DOHH2 (cell line): ENCODE results near the gene LRRC73.
"Not testable (repeated sequence)": the region's sequence is repeated elsewhere in the genome, so short reads cannot be mapped to it uniquely, and the experiment has no call there.

Experiments used
- H3F3A ChIP-seq: fragments of 200-600 bp; sonication (generic), shearing (Covaris generic); 2 replicates; pipeline ENCODE4 v1.6.0; 2016; ENCODE audit warnings: antibody characterized with exemption, mild to moderate bottlenecking; ENCODE audit not compliant: control insufficient read depth, insufficient read depth
- H3K27ac ChIP-seq: fragments of 200-600 bp; sonication (generic); 2 replicates; pipeline ENCODE4 v1.5.1; 2014; ENCODE audit warnings: low read depth, mild to moderate bottlenecking, low read length, moderate library complexity
- H3K27me3 ChIP-seq: fragments of 200-600 bp; sonication (generic); 2 replicates; pipeline ENCODE4 v1.6.1; 2014; ENCODE audit warnings: mild to moderate bottlenecking, low read length, mixed read lengths; ENCODE audit not compliant: control insufficient read depth
- H3K36me3 ChIP-seq: fragments of 200-600 bp; sonication (generic); 2 replicates; pipeline ENCODE4 v1.6.1; 2014; ENCODE audit warnings: mild to moderate bottlenecking, low read length, moderate library complexity, mixed read lengths; ENCODE audit not compliant: control insufficient read depth
- H3K4me1 ChIP-seq: fragments of 200-600 bp; sonication (generic); 2 replicates; pipeline ENCODE4 v1.6.1; 2014; ENCODE audit warnings: mild to moderate bottlenecking, low read length, mixed read lengths; ENCODE audit not compliant: control insufficient read depth
- H3K4me2 ChIP-seq: fragments of 200-600 bp; sonication (generic); 2 replicates; pipeline ENCODE4 v1.6.0; 2014; ENCODE audit warnings: mild to moderate bottlenecking, low read length, moderate library complexity
- H3K4me3 ChIP-seq: fragments of 200-600 bp; sonication (generic); 2 replicates; pipeline ENCODE4 v1.5.1; 2014; ENCODE audit warnings: mild to moderate bottlenecking, low read length, mixed read lengths
- H3K79me2 ChIP-seq: fragments of 200-600 bp; sonication (generic); 2 replicates; pipeline ENCODE4 v1.6.1; 2014; ENCODE audit warnings: mild to moderate bottlenecking, low read length, mixed read lengths; ENCODE audit not compliant: control insufficient read depth
- H3K9me2 ChIP-seq: fragments of 200-600 bp; sonication (generic); replicated peaks from 2 replicates; pipeline ENCODE4 v1.6.1; 2014; ENCODE audit warnings: mild to moderate bottlenecking, low read length, mixed read lengths; ENCODE audit not compliant: control insufficient read depth
- H3K9me3 ChIP-seq: fragments of 200-600 bp; sonication (generic); 2 replicates; pipeline ENCODE4 v1.6.1; 2014; ENCODE audit warnings: antibody characterized with exemption, low read length, mixed read lengths; ENCODE audit not compliant: control insufficient read depth, insufficient read depth
- H4K20me1 ChIP-seq: fragments of 200-600 bp; sonication (generic); 2 replicates; pipeline ENCODE4 v1.6.0; 2014; ENCODE audit warnings: low read depth, mild to moderate bottlenecking, antibody characterized with exemption, low read length, moderate library complexity; ENCODE audit not compliant: control insufficient read depth, insufficient read depth
- EZH2phosphoT487 ChIP-seq: fragments of 200-600 bp; sonication (generic); IDR thresholded peaks from 2 replicates; pipeline ENCODE4 v1.6.1; 2017; ENCODE audit warnings: borderline replicate concordance, mild to moderate bottlenecking, antibody characterized with exemption, low read length, moderate library complexity, mixed read lengths
- TF ChIP-seq, protein P1 (sequence below): fragments of 200-600 bp; sonication (generic); IDR thresholded peaks from one replicate; pipeline ENCODE4 v1.5.1; 2014; ENCODE audit warnings: antibody characterized with exemption, mild to moderate bottlenecking, low read depth, low read length; ENCODE audit not compliant: poor library complexity, severe bottlenecking

Gene LRRC73

DNA sequence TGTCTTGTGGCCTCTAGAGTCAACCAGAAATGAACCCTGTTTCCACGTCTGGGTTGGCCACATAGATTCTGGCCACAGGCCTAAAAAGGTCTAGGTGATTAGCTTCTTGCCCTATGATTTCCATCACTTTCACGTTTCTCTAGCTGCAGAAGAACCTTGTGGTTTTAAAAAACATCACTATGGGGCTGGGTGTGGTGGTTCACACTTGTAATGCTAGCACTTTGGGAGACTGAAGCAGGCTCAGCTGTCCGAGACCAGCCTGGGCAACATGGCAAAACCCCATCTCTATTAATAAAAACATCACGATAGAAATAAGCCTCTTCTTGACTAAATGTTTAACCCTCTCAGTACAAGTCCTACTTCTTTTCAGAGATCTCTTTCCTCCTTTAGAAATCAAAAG lies 34.3 kb upstream of the LRRC73 start:
- no peak for TF ChIP-seq EZH2phosphoT487
- TF ChIP-seq, protein P1, sequence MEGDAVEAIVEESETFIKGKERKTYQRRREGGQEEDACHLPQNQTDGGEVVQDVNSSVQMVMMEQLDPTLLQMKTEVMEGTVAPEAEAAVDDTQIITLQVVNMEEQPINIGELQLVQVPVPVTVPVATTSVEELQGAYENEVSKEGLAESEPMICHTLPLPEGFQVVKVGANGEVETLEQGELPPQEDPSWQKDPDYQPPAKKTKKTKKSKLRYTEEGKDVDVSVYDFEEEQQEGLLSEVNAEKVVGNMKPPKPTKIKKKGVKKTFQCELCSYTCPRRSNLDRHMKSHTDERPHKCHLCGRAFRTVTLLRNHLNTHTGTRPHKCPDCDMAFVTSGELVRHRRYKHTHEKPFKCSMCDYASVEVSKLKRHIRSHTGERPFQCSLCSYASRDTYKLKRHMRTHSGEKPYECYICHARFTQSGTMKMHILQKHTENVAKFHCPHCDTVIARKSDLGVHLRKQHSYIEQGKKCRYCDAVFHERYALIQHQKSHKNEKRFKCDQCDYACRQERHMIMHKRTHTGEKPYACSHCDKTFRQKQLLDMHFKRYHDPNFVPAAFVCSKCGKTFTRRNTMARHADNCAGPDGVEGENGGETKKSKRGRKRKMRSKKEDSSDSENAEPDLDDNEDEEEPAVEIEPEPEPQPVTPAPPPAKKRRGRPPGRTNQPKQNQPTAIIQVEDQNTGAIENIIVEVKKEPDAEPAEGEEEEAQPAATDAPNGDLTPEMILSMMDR = no peak
- no peaks in the 10 kb centered on the region; the same call in 1 of the 2 replicates for H3K79me2 ChIP-seq
- no peaks in the 10 kb centered on the region for H3K9me2 ChIP-seq
- H3K9me3 ChIP-seq = no peaks in the 10 kb centered on the region
- no peak overlapping the region for H3K4me3 ChIP-seq
- H3K4me2 ChIP-seq = no peak overlapping the region
- H3K36me3 ChIP-seq = peaks cover 80% of the 10 kb centered on the region
- no peaks in the 10 kb centered on the region for H3K4me1 ChIP-seq
- no peaks in the 10 kb centered on the region for H3K27me3 ChIP-seq
- 0 out of 2 replicates have a peak, but pooled peaks cover 3% of the 10 kb centered on the region for H3F3A ChIP-seq
- no peaks in the 10 kb centered on the region for H4K20me1 ChIP-seq
- H3K27ac ChIP-seq = no peak overlapping the region

- no peak overlapping the region for H3K4me2 ChIP-seq
- no peak overlapping the region for H3K27ac ChIP-seq
- no peaks in the 10 kb centered on the region for H3K9me3 ChIP-seq
- H3K79me2 ChIP-seq = no peaks in the 10 kb centered on the region; the same call in 1 of the 2 replicates
- H3K4me1 ChIP-seq = no peaks in the 10 kb centered on the region
- H3K9me2 ChIP-seq = no peaks in the 10 kb centered on the region
- no peaks in the 10 kb centered on the region for H3K27me3 ChIP-seq
- TF ChIP-seq EZH2phosphoT487 = no peak
- TF ChIP-seq, protein P1 = no peak
- no peak overlapping the region for H3K4me3 ChIP-seq
- no peaks in the 10 kb centered on the region for H4K20me1 ChIP-seq
- H3K36me3 ChIP-seq = peaks cover 73% of the 10 kb centered on the region
- 0 out of 2 replicates have a peak, but pooled peaks cover 3% of the 10 kb centered on the region for H3F3A ChIP-seq
Observed at GRCh38 chr6:43541774-43542471, 31.8 kb upstream of the LRRC73 start.

DNA sequence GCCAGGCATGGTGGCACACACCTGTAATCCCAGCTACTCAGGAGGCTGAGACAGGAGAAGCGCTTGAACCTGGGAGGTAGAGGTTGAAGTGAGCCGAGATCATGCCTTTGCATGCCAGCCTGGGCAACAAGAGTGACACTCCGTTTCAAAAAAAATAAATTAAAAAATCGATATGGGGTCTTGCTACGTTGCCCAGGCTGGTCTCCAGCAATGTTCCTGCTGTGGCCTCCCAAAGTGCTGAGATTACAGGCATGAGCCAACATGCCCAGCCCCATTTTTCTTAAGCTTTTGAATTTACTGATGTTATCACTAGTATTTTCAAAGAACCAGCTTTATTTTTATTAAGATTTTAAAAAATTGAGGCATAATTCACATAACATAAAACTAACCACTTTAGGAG lies 30.4 kb upstream of the LRRC73 start:
- Histone ChIP-seq H3K9me2 (no peaks in the 10 kb centered on the region), H3K9me3 (no peaks in the 10 kb centered on the region), H3K4me2 (no peak overlapping the region), H3K27me3 (no peaks in the 10 kb centered on the region), H3K27ac (no peak overlapping the region), H3K79me2 (no peaks in the 10 kb centered on the region; the same call in 1 of the 2 replicates), H3F3A (0 out of 2 replicates have a peak, but pooled peaks cover 3% of the 10 kb centered on the region), H4K20me1 (no peaks in the 10 kb centered on the region), H3K4me3 (no peak overlapping the region), H3K36me3 (peaks cover 62% of the 10 kb centered on the region), H3K4me1 (no peaks in the 10 kb centered on the region)
- TF ChIP-seq EZH2phosphoT487 = no peak
- TF ChIP-seq, protein P1 = no peak

DNA sequence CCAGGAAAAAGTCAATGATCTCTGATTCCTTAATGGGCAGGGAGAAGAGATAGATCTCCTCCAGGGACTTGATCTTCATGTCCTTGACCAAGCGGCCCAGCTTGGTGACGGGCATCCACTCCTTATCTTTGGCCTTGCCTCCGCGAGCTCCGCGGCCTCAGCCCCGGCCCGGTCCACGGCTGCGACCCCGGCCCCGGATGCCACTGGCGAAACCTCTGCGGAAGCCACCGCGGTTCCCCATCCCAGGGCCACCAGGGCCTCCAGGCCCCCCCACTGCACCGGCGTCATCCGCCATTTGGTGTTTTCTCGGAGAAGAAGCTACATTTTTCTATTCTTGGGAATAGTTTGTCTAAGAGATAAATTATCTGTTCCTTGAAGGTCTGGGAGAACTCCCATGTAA lies 29.3 kb upstream of the LRRC73 start:
- not testable (repeated sequence) for H3K4me3 ChIP-seq, H3K4me2 ChIP-seq, H3K4me1 ChIP-seq, H3K27ac ChIP-seq, H3K27me3 ChIP-seq, H3F3A ChIP-seq, H3K79me2 ChIP-seq, H3K9me3 ChIP-seq, H4K20me1 ChIP-seq, H3K9me2 ChIP-seq
- H3K36me3 ChIP-seq = peaks cover 57% of the 10 kb centered on the region

DNA sequence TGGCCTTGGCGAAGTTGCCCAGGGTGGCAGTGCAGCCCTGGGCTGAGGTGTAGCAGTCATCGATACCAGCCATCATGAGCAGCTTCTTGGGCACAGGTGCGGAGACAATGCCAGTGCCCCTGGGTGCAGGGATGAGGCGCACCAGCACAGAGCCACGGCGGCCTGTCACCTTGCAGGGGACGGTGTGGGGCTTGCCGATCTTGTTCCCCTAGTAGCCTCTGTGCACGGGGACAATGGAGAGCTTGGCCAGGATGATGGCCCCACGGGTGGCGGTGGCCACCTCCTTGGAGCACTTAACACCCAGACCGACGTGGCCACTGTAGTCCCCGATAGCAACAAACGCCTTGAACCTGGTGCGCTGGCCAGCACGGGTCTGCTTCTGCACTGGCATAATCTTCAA lies 28.8 kb upstream of the LRRC73 start:
- peaks cover 59% of the 10 kb centered on the region for H3K36me3 ChIP-seq
- H3K27me3 ChIP-seq, H3K27ac ChIP-seq, H3K4me1 ChIP-seq, H3F3A ChIP-seq, H3K9me3 ChIP-seq, H3K4me3 ChIP-seq, H3K79me2 ChIP-seq, H3K9me2 ChIP-seq, H4K20me1 ChIP-seq, H3K4me2 ChIP-seq: not testable (repeated sequence)
